NT2/D1 (cell line): ENCODE results near the gene MORN1.

Experiments
- SUZ12 ChIP-seq: IDR thresholded peaks from 2 replicates; pipeline ENCODE4 v1.6.1; 2011; ENCODE audit not compliant: insufficient read length, insufficient read depth; ENCODE audit errors: extremely low read depth
- YY1 ChIP-seq: IDR thresholded peaks from 2 replicates; pipeline ENCODE4 v1.6.1; 2011; ENCODE audit not compliant: insufficient read length, insufficient read depth
- ZNF274 ChIP-seq: IDR thresholded peaks from 2 replicates; pipeline ENCODE4 v1.6.1; 2011; ENCODE audit warnings: mild to moderate bottlenecking, low read depth, low read length

GRCh38 chr1:2384941-2385481 is 6.3 kb downstream of the MORN1 start:
- TF ChIP-seq YY1: no peak
- TF ChIP-seq ZNF274: no peak
- TF ChIP-seq SUZ12: no peak
